ENCODE measurements around the gene PLB1. TPM values are rescaled to one million over a fixed set of nuclear protein-coding genes. Genes with fewer than 3 reads are reported as not detected.

Gene PLB1
- total RNA-seq, 1 donor from 2014 or later, result 3.2 TPM

DNA sequence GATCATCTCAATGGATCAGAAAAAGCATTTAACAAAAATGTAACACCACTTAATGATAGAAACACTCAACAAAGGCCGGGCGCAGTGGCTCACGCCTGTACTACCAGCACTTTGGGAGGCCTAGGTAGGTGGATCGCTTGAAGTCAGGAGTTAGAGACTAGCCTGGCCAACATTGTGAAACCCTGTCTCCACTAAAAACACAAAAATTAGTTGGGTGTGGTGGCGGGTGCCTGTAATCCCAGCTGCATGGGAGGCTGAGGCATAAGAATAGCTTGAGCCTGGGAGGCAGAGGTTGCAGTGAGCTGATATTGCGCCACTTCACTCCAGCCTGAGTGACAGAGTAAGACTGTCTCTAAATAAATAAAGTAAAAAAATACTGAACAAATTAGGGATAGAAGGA is 74.6 kb downstream of the PLB1 start:
- no peak for TF ChIP-seq CTCF (IDR thresholded peaks at IDR 0.05; ENCODE audit: unreplicated experiment)
- H3K4me1 Mint-ChIP-seq (ENCODE audit: unreplicated experiment), result peaks cover 7% of the 10 kb centered on the region

DNA sequence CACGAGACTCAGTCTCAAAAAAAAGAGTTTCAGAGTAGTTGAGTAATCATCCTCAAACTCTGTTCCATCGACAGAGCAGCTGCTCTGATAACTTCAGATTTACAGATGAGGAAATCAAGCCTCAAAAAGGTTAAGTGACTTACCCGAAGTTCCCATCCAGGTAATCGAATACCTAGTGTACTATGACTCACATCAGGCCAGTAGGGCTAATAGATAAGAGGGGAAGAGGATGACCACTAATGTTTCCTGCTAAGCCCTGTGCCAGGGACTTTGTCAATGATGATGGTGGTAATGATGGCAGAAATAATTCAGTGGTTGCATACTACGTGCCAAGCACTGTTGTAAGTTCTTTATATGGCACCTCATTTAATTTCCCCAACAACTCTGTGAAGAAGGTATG is 80.9 kb downstream of the PLB1 start:
- Mint-ChIP-seq H3K4me1 (ENCODE audit: unreplicated experiment) (peaks cover 4% of the 10 kb centered on the region), H3K27ac (ENCODE audit: unreplicated experiment) (no peak overlapping the region), H3K4me3 (ENCODE audit: unreplicated experiment) (no peak overlapping the region), H3K27me3 (ENCODE audit: unreplicated experiment) (no peaks in the 10 kb centered on the region), H3K36me3 (ENCODE audit: low read depth, unreplicated experiment) (no peaks in the 10 kb centered on the region), H3K9me3 (ENCODE audit: unreplicated experiment) (no peaks in the 10 kb centered on the region)
- TF ChIP-seq CTCF (IDR thresholded peaks at IDR 0.05; ENCODE audit: unreplicated experiment), result no peak
- no peak for DNase-seq (ENCODE audit: low spot score)

More for the DNA sequence above, 74.6 kb downstream of the PLB1 start:
- no peak overlapping the region for H3K27ac Mint-ChIP-seq (ENCODE audit: unreplicated experiment)
- H3K36me3 Mint-ChIP-seq (ENCODE audit: low read depth, unreplicated experiment), result no peaks in the 10 kb centered on the region
- H3K27me3 Mint-ChIP-seq (ENCODE audit: unreplicated experiment), result peaks cover 1% of the 10 kb centered on the region
- H3K9me3 Mint-ChIP-seq (ENCODE audit: unreplicated experiment), result no peaks in the 10 kb centered on the region
- no peak for DNase-seq (ENCODE audit: low spot score)
- H3K4me3 Mint-ChIP-seq (ENCODE audit: unreplicated experiment), result no peak overlapping the region

GRCh38 chr2:28577791-28578680 is 82.2 kb downstream of the PLB1 start:
- H3K36me3 Mint-ChIP-seq (ENCODE audit: low read depth, unreplicated experiment), result no peaks in the 10 kb centered on the region
- H3K4me1 Mint-ChIP-seq (ENCODE audit: unreplicated experiment), result peaks cover 4% of the 10 kb centered on the region
- H3K27ac Mint-ChIP-seq (ENCODE audit: unreplicated experiment), result no peak overlapping the region
- no peaks in the 10 kb centered on the region for H3K27me3 Mint-ChIP-seq (ENCODE audit: unreplicated experiment)
- TF ChIP-seq CTCF (IDR thresholded peaks at IDR 0.05; ENCODE audit: unreplicated experiment), result no peak
- no peak overlapping the region for H3K4me3 Mint-ChIP-seq (ENCODE audit: unreplicated experiment)
- H3K9me3 Mint-ChIP-seq (ENCODE audit: unreplicated experiment), result no peaks in the 10 kb centered on the region
- no peak for DNase-seq (ENCODE audit: low spot score)

DNA sequence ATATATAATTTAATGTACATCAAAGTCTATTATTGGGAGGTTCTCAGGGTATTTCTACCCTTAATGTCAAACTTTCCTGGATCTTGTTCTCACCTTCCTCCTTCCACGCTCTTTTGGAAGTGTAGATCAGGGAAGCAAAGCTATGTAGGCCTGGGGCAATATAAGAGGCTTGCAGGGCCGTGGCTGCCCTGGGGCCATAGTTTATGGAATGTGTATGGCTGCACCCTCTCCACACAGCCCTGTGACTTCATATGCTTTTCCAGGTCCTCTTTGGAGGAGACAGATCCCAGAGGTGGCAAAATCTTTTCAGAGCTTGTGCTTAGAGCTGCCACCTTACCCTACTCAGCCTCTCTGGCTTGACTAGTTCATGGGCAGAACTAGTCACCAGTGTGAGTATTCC is 82.9 kb downstream of the PLB1 start:
- no peak for DNase-seq (ENCODE audit: low spot score)
- Mint-ChIP-seq H3K27me3 (ENCODE audit: unreplicated experiment) (no peaks in the 10 kb centered on the region), H3K27ac (ENCODE audit: unreplicated experiment) (no peak overlapping the region), H3K4me3 (ENCODE audit: unreplicated experiment) (no peak overlapping the region), H3K4me1 (ENCODE audit: unreplicated experiment) (peaks cover 4% of the 10 kb centered on the region), H3K36me3 (ENCODE audit: low read depth, unreplicated experiment) (no peaks in the 10 kb centered on the region), H3K9me3 (ENCODE audit: unreplicated experiment) (no peaks in the 10 kb centered on the region)
- no peak for TF ChIP-seq CTCF (IDR thresholded peaks at IDR 0.05; ENCODE audit: unreplicated experiment)

GRCh38 chr2:28579606-28580005 is 83.7 kb downstream of the PLB1 start:
- Mint-ChIP-seq H3K27ac (ENCODE audit: unreplicated experiment) (no peak overlapping the region), H3K27me3 (ENCODE audit: unreplicated experiment) (no peaks in the 10 kb centered on the region), H3K4me1 (ENCODE audit: unreplicated experiment) (peaks cover 4% of the 10 kb centered on the region), H3K4me3 (ENCODE audit: unreplicated experiment) (no peak overlapping the region), H3K36me3 (ENCODE audit: low read depth, unreplicated experiment) (no peaks in the 10 kb centered on the region), H3K9me3 (ENCODE audit: unreplicated experiment) (no peaks in the 10 kb centered on the region)
- no peak for TF ChIP-seq CTCF (IDR thresholded peaks at IDR 0.05; ENCODE audit: unreplicated experiment)
- DNase-seq (ENCODE audit: low spot score), result no peak
